ENCODE data around the gene RAB11FIP5.

The RAB11FIP5 gene

DNA sequence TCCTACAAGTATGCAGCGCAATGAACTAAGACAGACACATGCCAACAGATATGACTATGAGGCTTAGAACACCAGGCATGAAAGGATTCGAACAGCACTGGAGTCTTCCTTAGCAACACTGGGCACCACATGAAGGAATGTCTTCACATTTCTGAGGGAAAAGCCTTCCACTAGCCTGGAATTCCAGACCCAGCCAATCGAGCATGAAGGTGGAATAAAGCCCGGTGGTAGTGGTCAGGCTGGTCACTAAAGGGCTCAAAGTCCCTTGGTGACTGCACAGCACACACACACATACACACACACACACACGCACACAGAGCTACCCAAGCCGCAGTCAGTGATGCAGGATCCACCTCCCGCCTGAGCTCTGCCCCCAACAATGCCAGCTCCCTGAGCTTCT is 21.6 kb downstream of the RAB11FIP5 start:
- TF ChIP-seq, protein P1, sequence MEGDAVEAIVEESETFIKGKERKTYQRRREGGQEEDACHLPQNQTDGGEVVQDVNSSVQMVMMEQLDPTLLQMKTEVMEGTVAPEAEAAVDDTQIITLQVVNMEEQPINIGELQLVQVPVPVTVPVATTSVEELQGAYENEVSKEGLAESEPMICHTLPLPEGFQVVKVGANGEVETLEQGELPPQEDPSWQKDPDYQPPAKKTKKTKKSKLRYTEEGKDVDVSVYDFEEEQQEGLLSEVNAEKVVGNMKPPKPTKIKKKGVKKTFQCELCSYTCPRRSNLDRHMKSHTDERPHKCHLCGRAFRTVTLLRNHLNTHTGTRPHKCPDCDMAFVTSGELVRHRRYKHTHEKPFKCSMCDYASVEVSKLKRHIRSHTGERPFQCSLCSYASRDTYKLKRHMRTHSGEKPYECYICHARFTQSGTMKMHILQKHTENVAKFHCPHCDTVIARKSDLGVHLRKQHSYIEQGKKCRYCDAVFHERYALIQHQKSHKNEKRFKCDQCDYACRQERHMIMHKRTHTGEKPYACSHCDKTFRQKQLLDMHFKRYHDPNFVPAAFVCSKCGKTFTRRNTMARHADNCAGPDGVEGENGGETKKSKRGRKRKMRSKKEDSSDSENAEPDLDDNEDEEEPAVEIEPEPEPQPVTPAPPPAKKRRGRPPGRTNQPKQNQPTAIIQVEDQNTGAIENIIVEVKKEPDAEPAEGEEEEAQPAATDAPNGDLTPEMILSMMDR (IDR thresholded peaks at IDR 0.05; ENCODE audit: low read length, missing control alignments) = no peak
- H3K4me3 ChIP-seq (replicated peaks; ENCODE audit: low read depth, low read length) = no peak overlapping the region
- no peak for DNase-seq (ENCODE audit: low read depth)

DNA sequence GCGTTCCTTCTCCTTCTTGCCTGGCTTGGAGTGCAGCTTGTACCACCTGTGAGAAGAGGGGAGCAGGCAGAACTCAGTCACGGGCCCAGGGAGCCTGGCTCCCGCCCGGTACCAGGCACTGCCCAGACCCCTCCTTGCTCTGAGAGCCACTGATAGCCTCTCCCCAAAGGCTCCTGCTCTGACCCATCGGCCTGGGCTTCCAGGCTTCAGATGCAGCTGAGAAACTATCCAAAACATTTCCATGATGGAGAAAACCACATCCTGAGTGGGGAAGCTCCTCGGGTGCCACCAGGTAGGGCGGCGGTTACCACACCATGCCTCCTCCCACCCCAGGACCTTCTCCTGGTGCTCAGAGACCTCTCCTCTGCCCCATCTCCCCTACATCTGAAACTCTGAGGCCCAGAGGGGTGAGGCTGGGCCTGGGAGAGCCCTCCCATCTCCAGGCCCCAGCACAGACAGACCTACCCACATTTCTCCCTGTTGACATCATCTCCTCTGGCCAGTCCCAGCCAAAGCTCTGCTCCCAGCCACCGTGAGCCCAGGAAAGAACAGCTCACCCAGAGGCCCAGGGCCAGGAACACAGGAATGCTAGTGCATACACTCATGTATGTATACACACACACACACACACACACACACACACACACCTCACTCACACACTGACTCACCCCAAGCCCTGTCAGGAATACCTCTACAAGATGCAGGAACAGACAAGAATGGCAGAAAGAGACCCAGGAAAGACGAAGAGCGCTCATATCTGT is 23.3 kb downstream of the RAB11FIP5 start:
- TF ChIP-seq, protein P1 (IDR thresholded peaks at IDR 0.05; ENCODE audit: low read length, missing control alignments) = no peak
- peak; percentile 98 for DNase-seq (ENCODE audit: low read depth)
- no peak overlapping the region for H3K4me3 ChIP-seq (replicated peaks; ENCODE audit: low read depth, low read length)

DNA sequence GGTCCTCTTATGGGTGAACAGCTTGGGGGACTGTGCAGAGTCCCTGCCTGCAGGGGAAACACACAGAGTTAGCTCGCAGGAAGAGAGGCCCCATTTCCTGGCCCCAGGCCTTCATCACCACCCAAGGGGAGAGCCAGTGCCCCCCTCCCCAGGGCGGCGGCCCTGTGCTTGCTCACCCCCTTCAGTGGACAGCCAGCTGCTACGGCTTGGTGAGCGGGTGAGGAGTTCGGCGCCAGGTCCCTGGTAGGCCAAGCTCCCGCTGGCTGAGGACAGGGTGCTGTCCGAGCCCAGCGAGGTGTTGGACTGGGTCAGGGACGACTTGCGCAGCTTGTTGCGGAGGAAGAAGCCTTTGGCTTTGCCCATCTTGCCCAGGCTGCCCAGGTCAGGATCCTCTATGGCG is 24.0 kb downstream of the RAB11FIP5 start:
- TF ChIP-seq, protein P1 (IDR thresholded peaks at IDR 0.05; ENCODE audit: low read length, missing control alignments) = no peak
- DNase-seq (ENCODE audit: low read depth) = no peak

DNA sequence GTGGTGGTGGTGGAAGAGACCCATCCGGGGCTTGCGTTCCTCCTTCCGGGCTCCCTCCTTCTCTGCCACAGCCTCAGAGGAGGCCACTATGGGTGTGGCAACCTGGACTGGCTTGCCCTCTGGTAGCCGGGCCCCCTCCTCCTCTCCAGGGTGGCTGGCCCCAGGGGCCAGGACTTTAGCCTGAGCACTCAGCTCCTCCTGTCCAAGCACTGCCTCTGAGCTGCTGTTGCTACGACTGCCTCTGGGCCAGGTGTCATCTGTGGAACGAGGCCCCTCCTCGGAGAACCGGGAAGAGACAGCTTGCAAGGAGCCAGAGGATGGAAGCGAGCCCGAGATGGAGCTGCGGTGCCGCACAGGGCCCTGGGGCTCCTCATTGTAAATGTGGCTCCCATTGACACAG is 24.5 kb downstream of the RAB11FIP5 start:
- DNase-seq (ENCODE audit: low read depth) = no peak
- TF ChIP-seq, protein P1 (IDR thresholded peaks at IDR 0.05; ENCODE audit: low read length, missing control alignments) = no peak
- H3K4me3 ChIP-seq (replicated peaks; ENCODE audit: low read depth, low read length) = no peak overlapping the region

More for the DNA sequence above, 24.0 kb downstream of the RAB11FIP5 start:
- H3K4me3 ChIP-seq (replicated peaks; ENCODE audit: low read depth, low read length) = no peak overlapping the region

DNA sequence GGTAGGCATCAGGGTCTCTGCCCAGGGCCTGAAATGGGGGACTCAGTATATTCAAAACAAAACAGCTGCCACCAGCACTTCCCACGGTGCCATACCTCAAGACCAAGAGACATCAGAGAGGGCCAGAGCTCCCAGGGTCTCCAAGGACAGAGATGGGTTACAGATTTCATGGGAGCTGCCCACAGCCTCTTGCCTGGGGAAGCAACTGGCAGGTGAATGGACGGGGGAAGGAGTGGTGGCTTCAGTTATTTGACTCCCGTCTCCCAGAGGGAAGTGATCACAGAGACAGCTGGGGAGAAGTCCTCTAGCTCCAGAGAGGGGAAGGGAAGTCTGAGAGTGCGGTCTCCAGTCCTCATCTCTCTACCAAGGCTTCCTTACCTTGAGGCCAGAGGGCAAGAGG is 25.4 kb downstream of the RAB11FIP5 start:
- DNase-seq (ENCODE audit: low read depth) = no peak
- H3K4me3 ChIP-seq (replicated peaks; ENCODE audit: low read depth, low read length) = no peak overlapping the region
- TF ChIP-seq, protein P1 (IDR thresholded peaks at IDR 0.05; ENCODE audit: low read length, missing control alignments) = no peak

DNA sequence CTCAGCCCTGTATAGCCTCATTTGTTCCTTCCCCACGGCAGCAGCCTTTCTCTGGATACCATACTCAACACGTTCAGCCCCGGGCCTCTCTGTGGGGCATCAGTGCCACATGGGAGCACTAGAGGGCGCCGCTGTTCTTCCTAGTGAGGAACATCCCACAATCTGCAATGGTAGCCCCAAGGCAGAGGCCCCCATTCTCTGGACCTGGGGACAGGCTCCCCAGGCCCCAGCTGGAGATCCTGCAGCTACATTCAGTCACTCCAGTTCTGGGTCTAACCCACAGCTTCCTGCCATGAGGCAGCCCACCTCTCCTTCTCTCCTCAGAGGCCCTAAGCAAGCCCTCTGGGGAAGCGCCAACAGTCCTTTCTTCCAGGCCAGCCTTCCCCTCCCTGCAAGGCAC is 27.1 kb downstream of the RAB11FIP5 start:
- no peak overlapping the region for H3K4me3 ChIP-seq (replicated peaks; ENCODE audit: low read depth, low read length)
- TF ChIP-seq, protein P1 (IDR thresholded peaks at IDR 0.05; ENCODE audit: low read length, missing control alignments) = peak; percentile 89
- peak; percentile 73 for DNase-seq (ENCODE audit: low read depth)

DNA sequence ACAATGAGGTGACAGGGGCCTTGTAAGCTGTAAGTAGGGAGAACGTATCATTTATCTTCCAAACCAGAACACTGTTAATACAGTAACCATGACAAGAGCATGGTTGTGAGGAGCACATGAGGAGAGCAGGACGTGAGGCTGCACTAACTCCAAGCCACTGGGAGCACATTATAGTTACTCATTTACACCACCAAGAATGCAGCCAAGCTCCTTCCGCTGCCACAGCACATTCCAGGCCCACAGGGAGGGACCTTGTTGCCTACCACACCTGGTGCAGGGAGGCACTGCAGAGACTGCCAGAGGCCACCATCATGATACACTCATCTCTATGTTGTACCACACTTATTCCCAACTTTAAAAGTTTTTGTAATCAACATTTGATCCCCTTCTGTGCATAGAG is 27.8 kb downstream of the RAB11FIP5 start:
- TF ChIP-seq, protein P1 (IDR thresholded peaks at IDR 0.05; ENCODE audit: low read length, missing control alignments) = no peak
- DNase-seq (ENCODE audit: low read depth) = no peak
- H3K4me3 ChIP-seq (replicated peaks; ENCODE audit: low read depth, low read length) = no peak overlapping the region
